Neural progenitor cell (in vitro differentiated cells): ENCODE measurements around the gene EPHX1. TPM values are rescaled to one million over a fixed set of nuclear protein-coding genes. Genes with fewer than 3 reads are reported as not detected.

Experiments
- DNase-seq: peaks from one replicate; pipeline ENCODE4 v3.0.0-alpha.2; 2016; ENCODE audit warnings: low spot score
- H2AFZ ChIP-seq: fragments of 200-600 bp; sonication (generic); replicated peaks from 2 replicates; pipeline ENCODE4 v1.6.1; 2016; ENCODE audit warnings: antibody characterized with exemption
- H3F3A ChIP-seq: fragments of 200-600 bp; sonication (generic); 2 replicates; pipeline ENCODE4 v1.6.1; 2016; ENCODE audit warnings: antibody characterized with exemption, low read depth
- H3K27ac ChIP-seq: fragments of 200-600 bp; sonication (generic); 2 replicates; pipeline ENCODE4 v1.5.1; 2016; ENCODE audit warnings: mild to moderate bottlenecking
- H3K27me3 ChIP-seq: fragments of 200-600 bp; sonication (generic); 2 replicates; pipeline ENCODE4 v1.6.1; 2016; ENCODE audit warnings: mild to moderate bottlenecking, moderate library complexity
- H3K36me3 ChIP-seq: fragments of 200-600 bp; sonication (generic); 2 replicates; pipeline ENCODE4 v1.5.1; 2016
- H3K4me1 ChIP-seq: fragments of 200-600 bp; sonication (generic); 2 replicates; pipeline ENCODE4 v1.6.1; 2016; ENCODE audit warnings: mixed run types
- H3K4me2 ChIP-seq: fragments of 200-600 bp; sonication (generic); 2 replicates; pipeline ENCODE4 v1.6.1; 2016
- H3K4me3 ChIP-seq: fragments of 200-600 bp; sonication (generic); 2 replicates; pipeline ENCODE4 v1.5.1; 2016
- H3K79me2 ChIP-seq: fragments of 200-600 bp; sonication (generic); 2 replicates; pipeline ENCODE4 v1.6.1; 2016; ENCODE audit warnings: low read depth
- H3K9ac ChIP-seq: fragments of 200-600 bp; sonication (generic); 2 replicates; pipeline ENCODE4 v1.6.1; 2016
- H3K9me3 ChIP-seq: fragments of 200-600 bp; sonication (generic); 2 replicates; pipeline ENCODE4 v1.5.1; 2016; ENCODE audit warnings: low read depth
- H4K20me1 ChIP-seq: fragments of 200-600 bp; sonication (generic); 2 replicates; pipeline ENCODE4 v1.6.1; 2016; ENCODE audit warnings: low read depth
- H3K27ac Mint-ChIP-seq: 3 replicates; pipeline ENCODE4 v1.8.0; 2021; ENCODE audit warnings: mixed read lengths
- H3K27me3 Mint-ChIP-seq: 2 replicates; pipeline ENCODE4 v1.8.0; 2022; ENCODE audit warnings: low read depth, mild to moderate bottlenecking, inconsistent platforms, moderate library complexity, mixed read lengths; ENCODE audit not compliant: insufficient read depth
- H3K36me3 Mint-ChIP-seq: 3 replicates; pipeline ENCODE4 v1.8.0; 2021; ENCODE audit warnings: mixed read lengths
- H3K4me1 Mint-ChIP-seq: 3 replicates; pipeline ENCODE4 v1.8.0; 2021; ENCODE audit warnings: mixed read lengths
- H3K4me3 Mint-ChIP-seq: 3 replicates; pipeline ENCODE4 v1.8.0; 2021; ENCODE audit warnings: mild to moderate bottlenecking, moderate library complexity, mixed read lengths
- H3K9me3 Mint-ChIP-seq: 3 replicates; pipeline ENCODE4 v1.8.0; 2020; ENCODE audit warnings: mixed read lengths
- EZH2 ChIP-seq: fragments of 200-600 bp; sonication (generic); IDR thresholded peaks from 2 replicates; pipeline ENCODE4 v1.6.1; 2017; ENCODE audit warnings: antibody characterized with exemption, mild to moderate bottlenecking, moderate library complexity
- EZH2phosphoT487 ChIP-seq: fragments of 200-600 bp; sonication (generic); IDR thresholded peaks from 2 replicates; pipeline ENCODE4 v1.6.1; 2017; ENCODE audit warnings: antibody characterized with exemption
- total RNA-seq: library from RNA; depleted of rRNA; stranded (reverse); fragments of >200 nt; gene quantifications from 2 replicates; pipeline ENCODE4 v1.2.3, GENCODE V29; 2015; ENCODE audit warnings: low replicate concordance
- TF ChIP-seq, protein P1 (sequence below): fragments of 200-600 bp; sonication (generic); IDR thresholded peaks from 2 replicates; pipeline ENCODE4 v1.5.1; 2017; ENCODE audit warnings: antibody characterized with exemption, mild to moderate bottlenecking

The EPHX1 gene
- total RNA-seq, 1 donor from 2014 or later = 4.3 TPM

DNA sequence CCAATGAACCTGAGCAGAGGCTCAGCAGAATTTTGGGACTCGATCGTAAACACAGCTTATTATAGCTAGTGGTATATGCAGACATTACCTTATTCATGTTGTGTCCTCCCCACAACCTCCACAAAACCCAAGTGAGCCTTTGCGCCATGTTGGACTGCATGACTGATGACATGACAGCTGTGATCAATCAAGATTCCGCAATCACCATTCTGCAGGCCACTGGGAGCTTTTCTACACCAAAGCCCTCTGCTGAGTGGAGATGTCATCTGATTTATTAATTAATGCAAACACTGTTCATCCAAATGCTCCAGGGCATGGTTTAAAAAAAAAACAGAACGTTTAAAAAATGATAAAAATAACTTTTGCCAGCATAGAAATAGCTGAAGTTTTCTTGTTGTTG, 40.2 kb upstream of the EPHX1 start:
- Histone ChIP-seq H3K4me1 (peaks cover 14% of the 10 kb centered on the region), H3K4me2 (no peak overlapping the region), H3F3A (peaks cover 37% of the 10 kb centered on the region), H4K20me1 (no peaks in the 10 kb centered on the region), H3K36me3 (no peaks in the 10 kb centered on the region), H3K9ac (no peak overlapping the region), H3K27me3 (no peaks in the 10 kb centered on the region), H3K9me3 (no peaks in the 10 kb centered on the region), H2AFZ (no peak overlapping the region), H3K27ac (no peak overlapping the region), H3K4me3 (no peak overlapping the region), H3K79me2 (no peaks in the 10 kb centered on the region)
- Mint-ChIP-seq H3K9me3 (no peaks in the 10 kb centered on the region), H3K36me3 (no peaks in the 10 kb centered on the region), H3K27me3 (peaks cover 5% of the 10 kb centered on the region), H3K27ac (peak overlapping the region; percentile 60), H3K4me1 (peaks cover 54% of the 10 kb centered on the region), H3K4me3 (no peak overlapping the region)
- TF ChIP-seq, protein P1, sequence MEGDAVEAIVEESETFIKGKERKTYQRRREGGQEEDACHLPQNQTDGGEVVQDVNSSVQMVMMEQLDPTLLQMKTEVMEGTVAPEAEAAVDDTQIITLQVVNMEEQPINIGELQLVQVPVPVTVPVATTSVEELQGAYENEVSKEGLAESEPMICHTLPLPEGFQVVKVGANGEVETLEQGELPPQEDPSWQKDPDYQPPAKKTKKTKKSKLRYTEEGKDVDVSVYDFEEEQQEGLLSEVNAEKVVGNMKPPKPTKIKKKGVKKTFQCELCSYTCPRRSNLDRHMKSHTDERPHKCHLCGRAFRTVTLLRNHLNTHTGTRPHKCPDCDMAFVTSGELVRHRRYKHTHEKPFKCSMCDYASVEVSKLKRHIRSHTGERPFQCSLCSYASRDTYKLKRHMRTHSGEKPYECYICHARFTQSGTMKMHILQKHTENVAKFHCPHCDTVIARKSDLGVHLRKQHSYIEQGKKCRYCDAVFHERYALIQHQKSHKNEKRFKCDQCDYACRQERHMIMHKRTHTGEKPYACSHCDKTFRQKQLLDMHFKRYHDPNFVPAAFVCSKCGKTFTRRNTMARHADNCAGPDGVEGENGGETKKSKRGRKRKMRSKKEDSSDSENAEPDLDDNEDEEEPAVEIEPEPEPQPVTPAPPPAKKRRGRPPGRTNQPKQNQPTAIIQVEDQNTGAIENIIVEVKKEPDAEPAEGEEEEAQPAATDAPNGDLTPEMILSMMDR = no peak
- TF ChIP-seq EZH2 = no peak
- no peak for TF ChIP-seq EZH2phosphoT487
- DNase-seq = no peak

DNA sequence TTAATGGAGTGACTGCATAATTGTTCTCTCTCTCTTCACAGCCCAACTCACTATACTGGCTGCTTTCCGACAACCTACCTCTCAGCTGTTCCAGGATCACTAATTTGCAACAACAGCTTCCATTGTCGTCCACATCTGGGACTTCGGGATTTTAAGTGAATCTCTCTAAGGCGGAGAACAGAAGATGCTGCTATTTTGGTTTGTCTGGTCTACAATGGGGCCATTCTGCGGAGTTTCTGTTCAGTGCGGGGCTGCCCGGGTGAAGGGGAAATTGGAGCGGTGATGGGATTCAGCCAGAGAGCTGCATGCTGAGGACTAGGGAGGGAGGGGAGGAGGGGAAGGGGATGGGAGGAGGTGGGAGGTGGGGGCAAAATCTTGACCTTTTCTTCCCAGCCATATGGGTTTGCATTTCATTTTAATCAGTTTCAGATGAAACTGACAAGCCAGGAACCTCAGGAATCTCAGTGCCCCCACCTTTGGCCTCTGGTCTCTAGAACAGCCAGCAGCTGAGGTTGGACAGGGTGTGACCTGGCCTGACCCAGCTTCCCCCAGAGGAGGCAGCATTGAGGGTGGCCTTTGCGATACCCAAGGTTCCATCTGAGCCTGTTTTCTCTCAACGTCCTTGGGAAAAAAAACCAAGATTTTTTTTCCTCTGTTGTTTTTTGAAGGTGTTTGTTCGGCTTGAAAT, 39.2 kb upstream of the EPHX1 start:
- Mint-ChIP-seq H3K27ac (no peak overlapping the region), H3K36me3 (peaks cover 2% of the 10 kb centered on the region), H3K4me3 (peak overlapping the region; percentile 34), H3K4me1 (peaks cover 58% of the 10 kb centered on the region), H3K27me3 (peaks cover 7% of the 10 kb centered on the region), H3K9me3 (no peaks in the 10 kb centered on the region)
- H2AFZ ChIP-seq = no peak overlapping the region
- peak overlapping the region; percentile 58 for H3K4me2 ChIP-seq
- no peaks in the 10 kb centered on the region for H4K20me1 ChIP-seq
- TF ChIP-seq, protein P1 = peak; percentile 33
- no peak for TF ChIP-seq EZH2
- no peaks in the 10 kb centered on the region for H3K27me3 ChIP-seq
- DNase-seq = peak; percentile 68
- H3K9me3 ChIP-seq = no peaks in the 10 kb centered on the region
- peaks cover 37% of the 10 kb centered on the region for H3F3A ChIP-seq
- peaks cover 14% of the 10 kb centered on the region for H3K4me1 ChIP-seq
- H3K9ac ChIP-seq = no peak overlapping the region
- peak overlapping the region; percentile 65 for H3K27ac ChIP-seq
- no peak overlapping the region for H3K4me3 ChIP-seq
- H3K79me2 ChIP-seq = no peaks in the 10 kb centered on the region
- no peaks in the 10 kb centered on the region for H3K36me3 ChIP-seq

DNA sequence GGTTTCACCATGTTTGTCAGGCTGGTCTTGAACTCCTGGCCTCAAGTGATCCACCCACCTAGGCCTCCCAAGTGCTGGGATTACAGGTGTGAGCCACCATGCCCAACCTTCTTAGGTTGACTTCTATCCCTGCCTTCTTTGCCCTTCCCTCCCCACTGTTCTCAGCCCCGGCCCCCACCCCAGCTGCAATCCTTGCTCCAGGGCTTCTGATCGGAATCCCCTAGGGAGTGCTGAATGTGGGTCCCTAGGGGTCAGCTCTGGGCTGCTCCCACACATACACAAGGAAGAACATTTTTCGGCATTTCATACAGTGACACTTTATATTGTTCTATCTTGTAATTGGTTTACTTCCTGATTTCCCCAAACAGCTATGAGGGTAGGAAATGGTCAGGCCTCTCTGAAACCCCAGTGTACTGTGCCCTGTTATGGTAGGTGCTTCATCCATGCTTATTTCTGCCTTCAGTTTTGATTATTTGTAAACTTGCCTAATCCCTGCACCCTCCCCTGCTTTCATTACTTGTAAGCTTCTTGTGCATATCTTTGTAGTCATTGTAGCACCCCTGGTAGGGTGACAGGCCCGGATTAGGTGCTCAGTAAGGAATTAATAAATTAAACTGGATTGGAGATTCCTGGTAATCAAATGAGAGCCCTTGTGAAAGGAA, 38.1 kb upstream of the EPHX1 start:
- Histone ChIP-seq H3K36me3 (no peaks in the 10 kb centered on the region), H3K9ac (no peak overlapping the region), H3K79me2 (no peaks in the 10 kb centered on the region), H4K20me1 (no peaks in the 10 kb centered on the region), H3K27me3 (no peaks in the 10 kb centered on the region), H3K4me3 (no peak overlapping the region), H3K4me2 (no peak overlapping the region), H3K4me1 (peaks cover 14% of the 10 kb centered on the region), H3F3A (peaks cover 37% of the 10 kb centered on the region), H2AFZ (no peak overlapping the region), H3K27ac (no peak overlapping the region), H3K9me3 (no peaks in the 10 kb centered on the region)
- peaks cover 54% of the 10 kb centered on the region for H3K4me1 Mint-ChIP-seq
- peaks cover 2% of the 10 kb centered on the region for H3K36me3 Mint-ChIP-seq
- TF ChIP-seq EZH2 = no peak
- TF ChIP-seq, protein P1 = no peak
- H3K9me3 Mint-ChIP-seq = no peaks in the 10 kb centered on the region
- no peak overlapping the region for H3K4me3 Mint-ChIP-seq
- H3K27me3 Mint-ChIP-seq = peaks cover 7% of the 10 kb centered on the region
- DNase-seq = no peak
- H3K27ac Mint-ChIP-seq = peak overlapping the region; percentile 42
